GM18498 (cell line): ENCODE results near the gene SOCS6.

Experiments
- ATAC-seq: cut with Tn5 transposase; IDR thresholded peaks from one replicate; pipeline ENCODE4 v1.9.1; 2021; ENCODE audit warnings: mild to moderate bottlenecking, moderate library complexity; ENCODE audit not compliant: unreplicated experiment

The SOCS6 gene

DNA sequence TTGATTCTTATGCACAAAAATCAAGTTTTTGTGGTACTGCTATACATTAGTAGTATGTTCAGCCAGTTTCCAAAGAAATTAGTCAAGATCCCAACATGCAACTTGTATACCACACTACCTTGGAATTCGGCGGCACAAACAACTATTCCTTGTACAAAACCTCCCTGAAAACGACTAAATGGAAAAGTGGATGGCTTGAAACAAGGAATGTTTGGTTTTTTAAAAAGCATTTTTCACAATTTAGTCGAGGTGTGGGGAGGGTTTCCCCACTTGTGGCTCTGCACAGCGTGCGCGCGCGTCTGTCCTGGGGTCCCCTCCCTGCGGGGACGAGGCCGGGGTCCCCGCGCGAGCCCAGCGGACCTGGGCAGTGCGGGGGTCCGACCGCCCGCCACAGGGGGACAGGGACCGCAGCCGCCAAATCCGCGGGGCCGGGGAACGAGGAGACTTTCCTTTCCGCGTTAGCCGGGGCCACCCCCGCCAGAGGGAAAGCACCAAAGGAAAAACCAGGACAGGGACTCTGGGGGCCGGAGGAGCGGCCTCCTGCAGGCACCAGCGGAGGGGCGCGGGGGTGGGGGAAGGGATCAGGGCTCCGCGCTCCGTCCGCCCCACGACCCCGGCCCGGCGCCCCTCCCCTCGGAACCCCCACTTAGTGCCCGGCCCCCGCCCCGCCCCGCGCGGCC is 534 bp upstream of the SOCS6 start:
- peak; percentile 17 for ATAC-seq

DNA sequence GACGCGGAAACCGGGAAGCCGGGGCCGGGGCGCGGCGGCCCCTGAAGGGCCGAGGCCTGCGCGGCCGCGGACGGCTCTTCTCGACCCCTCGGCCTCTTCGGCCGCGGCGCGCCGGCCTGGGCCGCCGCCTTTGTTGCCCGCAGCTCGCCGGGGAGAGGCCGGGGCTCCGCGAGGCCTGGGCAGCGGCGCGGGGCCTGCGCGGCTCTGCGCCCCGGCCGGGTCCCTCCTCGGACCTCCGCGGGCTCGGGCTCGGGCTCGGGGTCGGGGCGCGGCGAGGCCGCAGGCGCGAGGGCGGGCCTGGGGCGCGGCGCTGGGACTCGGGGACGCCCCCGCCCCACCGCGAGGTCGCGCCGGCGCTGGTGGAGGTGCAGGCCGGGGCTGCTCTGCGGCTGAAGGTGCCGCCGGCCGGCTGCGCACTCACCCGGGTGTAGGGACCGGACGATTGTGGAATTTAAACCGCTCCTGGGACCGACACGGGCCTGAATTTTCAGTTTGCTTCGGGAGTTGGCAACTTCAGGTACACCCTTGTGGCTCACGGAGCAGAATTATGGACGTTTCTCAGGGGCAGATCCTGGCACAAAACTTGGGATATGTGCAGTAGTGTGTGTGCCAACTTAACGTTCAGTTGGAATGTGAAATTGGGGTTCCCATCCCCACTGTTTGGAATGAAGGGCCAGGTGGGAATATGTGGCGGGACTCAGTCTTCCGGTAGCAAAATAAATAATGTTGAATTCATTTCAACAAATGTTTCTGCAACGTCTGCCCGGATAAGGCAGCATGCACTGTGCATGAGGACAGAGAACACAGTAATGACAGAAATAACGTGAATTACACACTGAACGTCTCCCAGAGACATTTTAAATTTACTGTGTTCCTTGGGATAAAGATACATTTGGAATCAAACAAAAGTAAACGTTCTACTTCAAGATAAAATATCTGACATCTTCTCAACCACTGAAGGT is 787 bp downstream of the SOCS6 start:
- ATAC-seq = peak; percentile 58

DNA sequence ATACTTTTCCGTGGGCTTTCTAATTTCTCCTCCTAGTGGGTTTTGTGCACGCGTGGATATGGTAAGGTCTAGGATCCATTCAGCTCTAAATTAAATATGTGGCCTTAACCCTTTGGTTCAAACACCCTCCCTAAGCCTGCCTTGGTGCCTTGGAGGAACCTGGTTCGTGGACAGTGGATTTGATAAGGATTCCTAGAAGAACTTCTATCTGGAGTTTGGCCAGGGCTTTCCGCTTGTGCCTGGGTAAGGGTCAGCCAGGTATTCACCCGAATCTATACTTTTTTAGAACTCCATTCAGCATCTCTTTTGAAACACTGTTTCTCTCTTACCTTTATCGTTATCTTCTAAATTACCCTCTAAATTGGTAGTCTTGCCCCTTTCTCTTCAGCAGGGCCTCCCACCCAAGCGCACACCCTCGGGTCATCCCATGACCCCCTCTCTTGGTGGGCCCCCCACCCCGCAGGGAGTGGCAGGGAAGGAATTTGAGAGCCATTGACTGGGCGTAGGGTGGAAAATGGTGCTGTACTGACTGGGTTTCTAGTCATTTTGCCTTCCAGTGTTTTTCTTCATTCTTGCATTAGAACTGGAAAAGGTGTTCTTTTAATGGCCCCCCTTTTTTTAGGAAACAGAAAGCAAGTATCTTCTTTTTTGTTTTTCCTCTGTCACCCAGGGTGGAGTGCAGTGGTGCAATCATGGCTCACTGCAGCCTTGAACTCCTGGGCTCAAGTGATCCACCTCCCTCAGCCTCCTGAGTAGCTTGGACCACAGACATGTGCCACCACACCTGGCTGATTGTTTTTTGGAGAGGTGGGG is 1.8 kb downstream of the SOCS6 start:
- no peak for ATAC-seq

GRCh38 chr18:70291295-70291574 is 2.4 kb downstream of the SOCS6 start:
- no peak for ATAC-seq

GRCh38 chr18:70292628-70293027 is 3.8 kb downstream of the SOCS6 start:
- ATAC-seq = no peak

- no peak for ATAC-seq
These were observed 4.3 kb downstream of the SOCS6 start for GRCh38 chr18:70293166-70293565.

- ATAC-seq = no peak
These were observed 5.8 kb downstream of the SOCS6 start for GRCh38 chr18:70294471-70295191.

DNA sequence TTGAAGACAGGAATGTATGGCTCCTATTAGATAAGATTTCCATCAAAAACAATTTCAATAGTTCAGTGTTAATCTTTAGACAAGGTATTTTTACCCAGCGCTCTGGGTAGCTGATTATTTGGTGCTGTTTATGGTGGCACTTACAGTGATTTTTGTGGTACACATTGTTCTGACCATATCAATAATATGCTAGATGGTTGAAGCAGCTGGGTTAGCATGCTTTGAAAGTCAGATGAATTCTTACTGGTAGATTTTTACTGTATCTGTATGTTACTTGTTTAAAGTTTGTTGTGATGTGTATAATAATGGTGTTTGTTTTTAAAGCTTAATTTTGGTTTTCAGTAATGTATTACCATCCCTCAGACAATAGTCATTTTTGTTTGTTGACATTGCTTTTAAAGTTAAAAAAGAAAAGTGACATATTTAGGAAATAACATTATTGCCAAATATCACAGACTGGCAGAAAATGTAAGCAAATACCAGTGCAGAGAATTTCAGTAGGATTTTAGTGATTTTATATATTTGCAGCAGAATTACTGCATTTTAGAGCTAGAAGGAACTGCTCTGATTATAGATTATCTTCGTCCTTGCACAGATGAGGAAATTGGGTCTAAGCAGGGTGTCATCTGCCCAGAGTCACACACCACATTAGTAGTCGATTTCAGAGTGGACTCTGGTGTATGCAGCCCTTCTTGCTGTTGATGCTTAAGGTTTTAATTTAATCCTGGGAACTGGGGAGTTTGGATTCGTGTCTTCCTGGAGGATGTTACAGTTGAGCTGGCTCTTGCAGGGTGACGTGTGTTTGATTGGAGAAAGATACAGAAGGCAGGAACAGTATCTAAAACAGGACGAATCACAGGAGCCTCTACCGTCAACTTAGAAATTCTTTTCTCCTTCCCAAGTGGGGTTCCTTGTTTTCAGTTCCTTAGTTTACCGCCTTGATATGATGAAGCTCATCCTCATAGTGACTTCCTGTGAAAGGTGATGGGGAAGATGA is 6.6 kb downstream of the SOCS6 start:
- ATAC-seq = no peak

- ATAC-seq = no peak
These were observed 7.4 kb downstream of the SOCS6 start for GRCh38 chr18:70296289-70296688.

DNA sequence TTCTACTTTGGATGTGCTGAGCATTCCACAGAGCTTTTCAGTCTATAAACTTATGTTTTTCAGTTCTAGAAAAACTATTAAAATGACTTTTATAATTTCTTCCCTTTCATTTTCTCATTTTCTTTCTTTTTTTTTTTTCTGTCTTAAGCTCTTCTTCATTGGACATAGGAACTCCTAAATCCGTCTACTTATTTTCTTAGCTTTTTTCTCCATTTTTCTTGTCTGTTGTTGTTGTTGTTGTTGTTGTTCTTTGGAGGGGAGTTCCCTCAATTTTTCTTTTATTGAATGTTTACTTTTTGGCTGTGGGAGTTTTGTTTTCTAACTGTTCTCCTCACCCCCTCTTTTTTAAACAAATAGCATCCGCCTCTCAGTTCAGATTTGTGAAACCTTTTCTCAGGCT is 7.9 kb downstream of the SOCS6 start:
- no peak for ATAC-seq

- no peak for ATAC-seq
These were observed 10.5 kb downstream of the SOCS6 start for GRCh38 chr18:70299393-70299792.

GRCh38 chr18:70301667-70302066 is 12.8 kb downstream of the SOCS6 start:
- peak; percentile 53 for ATAC-seq

DNA sequence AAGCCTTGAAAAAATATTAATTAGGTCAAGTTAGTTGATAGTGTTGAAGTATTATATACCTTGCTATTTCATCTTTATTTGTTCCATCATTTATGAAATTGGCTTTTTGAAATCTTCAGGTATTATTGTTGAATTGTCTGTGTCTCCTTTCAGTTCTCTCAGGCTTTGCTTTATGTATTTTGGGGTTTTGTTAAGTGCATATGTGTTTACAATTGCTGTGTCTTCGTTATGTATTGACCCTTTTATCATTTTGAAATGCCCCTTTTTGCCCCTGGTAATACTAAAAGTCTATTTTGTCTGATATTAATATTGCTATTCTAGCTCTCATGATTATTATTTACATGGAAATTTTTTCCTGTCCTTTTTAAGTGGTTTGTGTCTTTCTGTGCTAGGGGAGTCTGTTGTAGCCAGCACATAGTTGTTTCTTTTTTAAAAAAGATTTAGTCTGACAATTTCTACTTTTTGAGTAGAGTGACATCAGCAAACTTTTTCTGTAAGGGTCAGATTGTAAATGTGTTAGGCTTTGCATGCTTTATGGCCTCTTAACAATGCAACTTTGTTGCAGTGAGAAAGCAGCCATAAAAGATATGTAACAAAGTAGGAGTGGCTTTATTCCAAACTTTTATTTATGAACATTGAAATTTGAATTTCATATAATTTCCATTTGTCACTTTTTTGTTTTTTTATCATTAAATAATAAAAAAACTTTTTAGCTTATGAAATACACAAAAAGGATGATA is 19.9 kb downstream of the SOCS6 start:
- ATAC-seq = no peak

- no peak for ATAC-seq
These were observed 21.9 kb downstream of the SOCS6 start for GRCh38 chr18:70310560-70311320.

DNA sequence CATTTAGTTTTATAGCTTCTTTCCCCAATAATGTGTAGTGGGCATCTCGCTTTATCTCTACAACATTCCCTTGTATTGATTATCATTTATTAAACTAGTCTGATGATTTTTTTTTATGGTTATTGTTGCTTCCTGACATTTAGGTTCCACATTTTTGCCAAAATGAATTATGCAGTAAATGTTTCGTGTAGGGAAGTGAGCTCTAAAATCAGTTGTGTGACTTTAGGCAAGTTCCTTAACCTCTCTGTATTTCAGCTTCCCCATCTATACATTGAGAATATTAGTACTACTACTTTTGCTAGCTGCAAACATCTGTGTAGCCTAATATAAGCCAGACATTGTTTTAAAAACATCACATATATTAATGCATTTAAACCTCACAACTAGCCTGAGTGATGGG is 22.9 kb downstream of the SOCS6 start:
- ATAC-seq = no peak

GRCh38 chr18:70313640-70314039 is 24.8 kb downstream of the SOCS6 start:
- no peak for ATAC-seq

- no peak for ATAC-seq
These were observed 25.4 kb downstream of the SOCS6 start for GRCh38 chr18:70314151-70314782.

- ATAC-seq = no peak
These were observed 30.3 kb downstream of the SOCS6 start for GRCh38 chr18:70319187-70319586.
